Skeletal muscle tissue (tissue), 4 donors: ENCODE results near the gene ETF1. TPM values are rescaled to one million over a fixed set of nuclear protein-coding genes. Genes with fewer than 3 reads are reported as not detected.
A peak's percentile ranks its signal among the peaks of the same experiment; 100 is the strongest.
"Not testable (repeated sequence)": the region's sequence is repeated elsewhere in the genome, so short reads cannot be mapped to it uniquely, and the experiment has no call there.

Source experiments
- H3K27ac ChIP-seq: one replicate; pipeline ENCODE4 v1.7.0; 2013; ENCODE audit warnings: mild to moderate bottlenecking, low read depth, low read length, inconsistent platforms
- H3K27me3 ChIP-seq, 3 donors: one replicate each; pipeline ENCODE4 v1.7.0; 2013; ENCODE audit warnings: low read length in 3 of 3; ENCODE audit not compliant: control insufficient read depth in 3 of 3, insufficient read depth in 3 of 3
- H3K36me3 ChIP-seq, 3 donors: one replicate each; pipeline ENCODE4 v1.7.0; 2013; ENCODE audit warnings: low read length in 3 of 3; ENCODE audit not compliant: control insufficient read depth in 3 of 3, insufficient read depth in 3 of 3
- H3K4me1 ChIP-seq, 3 donors: one replicate each; pipeline ENCODE4 v1.7.0; 2013; ENCODE audit warnings: low read length in 3 of 3, mild to moderate bottlenecking in 3 of 3; ENCODE audit not compliant: control insufficient read depth in 3 of 3, insufficient read depth in 3 of 3
- H3K4me3 ChIP-seq, 3 donors: one replicate each; pipeline ENCODE4 v1.7.0; 2013; ENCODE audit warnings: low read length in 3 of 3
- H3K9ac ChIP-seq, 3 donors: one replicate each; pipeline ENCODE4 v1.7.0; 2013; ENCODE audit warnings: low read length in 3 of 3, mild to moderate bottlenecking in 3 of 3, moderate library complexity in 2 of 3, low read depth in 1 of 3
- H3K9me3 ChIP-seq, 3 donors: one replicate each; pipeline ENCODE4 v1.7.0; 2013; ENCODE audit warnings: low read length in 3 of 3; ENCODE audit not compliant: control insufficient read depth in 3 of 3
- total RNA-seq: library from RNA; depleted of rRNA; stranded (reverse); fragments of >200 nt; gene quantifications from one replicate; pipeline ENCODE4 v1.2.3, GENCODE V29; 2014
- donor health status: Osteomylitis.

Gene ETF1
- total RNA-seq, 1 donor from 2014 or later: 45.4 TPM

- no peaks in the 10 kb centered on the region for H3K9me3 ChIP-seq
- H3K4me3 ChIP-seq: peak overlapping the region; percentile 60 to 76 (median 72)
- no peaks in the 10 kb centered on the region for H3K36me3 ChIP-seq
- H3K4me1 ChIP-seq: peaks cover 20 to 33% (median 27%) of the 10 kb centered on the region in 3 donors
- peaks cover 8 to 40% (median 34%) of the 10 kb centered on the region in 3 donors for H3K27me3 ChIP-seq
- peak overlapping the region; percentile 59 to 81 (median 78) for H3K9ac ChIP-seq
- peak overlapping the region; percentile 64 for H3K27ac ChIP-seq
Measured at GRCh38 chr5:138492560-138493045, 50.4 kb downstream of the ETF1 start.

- Histone ChIP-seq H3K27ac (peak overlapping the region; percentile 64), H3K9me3 (no peaks in the 10 kb centered on the region)
Measured at GRCh38 chr5:138491669-138492559, 51.1 kb downstream of the ETF1 start.

DNA sequence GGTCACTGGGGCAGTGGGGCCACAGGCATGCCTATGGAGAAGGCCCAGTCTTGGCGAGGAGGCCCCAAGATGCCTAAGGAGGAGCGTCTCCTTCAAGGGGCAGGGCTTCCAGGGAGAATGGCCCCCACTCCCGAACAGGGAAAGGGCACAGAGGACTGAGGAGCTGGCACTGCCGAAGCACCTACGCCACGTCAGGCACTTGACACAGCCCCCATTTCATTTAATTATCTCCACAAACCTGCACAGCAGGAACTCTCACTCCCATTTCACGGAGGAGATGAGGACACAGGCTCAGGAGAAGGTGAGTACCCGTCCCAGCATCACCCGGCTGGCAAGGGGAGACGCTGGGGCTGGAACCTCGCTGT, 51.8 kb downstream of the ETF1 start:
- Histone ChIP-seq H3K9me3 (no peaks in the 10 kb centered on the region), H3K27ac (no peak overlapping the region), H3K9ac (peak overlapping the region in 2 of 3 donors; percentile 53 to 70), H3K36me3 (no peaks in the 10 kb centered on the region), H3K27me3 (peaks cover 8 to 40% (median 34%) of the 10 kb centered on the region in 3 donors), H3K4me3 (peak overlapping the region; percentile 52 to 72 (median 71)), H3K4me1 (peaks cover 20 to 33% (median 27%) of the 10 kb centered on the region in 3 donors)

More at GRCh38 chr5:138491669-138492559, 51.1 kb downstream of the ETF1 start:
- peak overlapping the region; percentile 59 to 81 (median 78) for H3K9ac ChIP-seq
- H3K36me3 ChIP-seq: no peaks in the 10 kb centered on the region
- H3K27me3 ChIP-seq: peaks cover 8 to 40% (median 34%) of the 10 kb centered on the region in 3 donors
- H3K4me1 ChIP-seq: peaks cover 20 to 33% (median 27%) of the 10 kb centered on the region in 3 donors
- peak overlapping the region; percentile 71 to 76 (median 72) for H3K4me3 ChIP-seq

- Histone ChIP-seq H3K4me1 (peaks cover 20 to 33% (median 27%) of the 10 kb centered on the region in 3 donors), H3K9ac (peak overlapping the region in 1 of 3 donors; percentile 70), H3K9me3 (no peaks in the 10 kb centered on the region), H3K4me3 (peak overlapping the region in 1 of 3 donors; percentile 71), H3K36me3 (no peaks in the 10 kb centered on the region), H3K27ac (no peak overlapping the region), H3K27me3 (peaks cover 8 to 40% (median 34%) of the 10 kb centered on the region in 3 donors)
Measured at GRCh38 chr5:138490648-138491283, 52.3 kb downstream of the ETF1 start.

DNA sequence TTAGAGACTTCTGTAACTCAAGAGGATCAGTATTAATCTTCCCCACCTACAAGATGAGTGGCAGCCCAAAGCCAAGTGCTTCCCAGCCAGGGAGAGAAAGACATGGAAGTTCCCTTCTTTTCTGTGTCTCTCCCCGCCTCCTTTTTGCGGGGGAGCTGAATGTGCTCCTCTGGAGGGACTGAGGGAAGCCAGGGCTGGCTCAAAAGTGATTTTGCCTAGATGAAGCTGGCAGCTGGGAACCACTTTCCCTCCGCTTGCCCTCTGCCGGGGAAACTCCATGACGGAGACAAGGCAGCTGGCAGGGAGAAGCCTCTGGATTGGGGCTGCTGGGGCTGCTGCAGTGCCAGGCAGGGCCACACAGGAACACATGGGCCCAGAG, 53.4 kb downstream of the ETF1 start:
- no peaks in the 10 kb centered on the region for H3K9me3 ChIP-seq
- peak overlapping the region in 1 of 3 donors; percentile 16 for H3K9ac ChIP-seq
- peaks cover 8 to 40% (median 34%) of the 10 kb centered on the region in 3 donors for H3K27me3 ChIP-seq
- peaks cover 20 to 33% (median 27%) of the 10 kb centered on the region in 3 donors for H3K4me1 ChIP-seq
- H3K27ac ChIP-seq: no peak overlapping the region
- no peak overlapping the region for H3K4me3 ChIP-seq
- no peaks in the 10 kb centered on the region for H3K36me3 ChIP-seq

GRCh38 chr5:138488481-138488945, 54.5 kb downstream of the ETF1 start:
- Histone ChIP-seq H3K27ac (no peak overlapping the region), H3K9ac (no peak overlapping the region), H3K27me3 (peaks cover 8 to 40% (median 34%) of the 10 kb centered on the region in 3 donors), H3K36me3 (no peaks in the 10 kb centered on the region), H3K4me1 (peaks cover 20 to 33% (median 26%) of the 10 kb centered on the region in 3 donors), H3K9me3 (no peaks in the 10 kb centered on the region), H3K4me3 (no peak overlapping the region)

DNA sequence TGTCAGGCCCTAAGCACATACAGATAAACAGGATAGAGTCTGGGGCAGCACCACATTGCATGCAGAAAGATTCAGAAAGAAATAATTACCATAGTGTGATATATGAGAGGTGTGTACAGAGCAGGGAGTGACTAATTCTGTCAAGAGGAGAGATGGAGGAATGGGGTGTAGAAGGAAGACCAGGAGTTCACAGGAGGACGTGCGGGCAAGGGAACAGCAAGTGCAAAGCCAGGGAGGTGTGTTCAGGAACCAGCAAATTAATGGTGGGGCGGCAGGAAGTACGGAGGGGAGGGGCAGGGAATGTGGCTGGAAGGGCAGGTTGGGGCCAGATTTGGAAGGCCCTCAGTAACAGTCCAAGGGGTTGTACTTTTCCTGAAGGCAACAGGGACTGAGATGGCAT, 60.4 kb downstream of the ETF1 start:
- no peaks in the 10 kb centered on the region for H3K4me1 ChIP-seq
- H3K27me3 ChIP-seq: no peaks in the 10 kb centered on the region
- H3K9ac ChIP-seq: no peak overlapping the region
- no peak overlapping the region for H3K4me3 ChIP-seq
- H3K36me3 ChIP-seq: no peaks in the 10 kb centered on the region
- no peaks in the 10 kb centered on the region for H3K9me3 ChIP-seq
- H3K27ac ChIP-seq: no peak overlapping the region

DNA sequence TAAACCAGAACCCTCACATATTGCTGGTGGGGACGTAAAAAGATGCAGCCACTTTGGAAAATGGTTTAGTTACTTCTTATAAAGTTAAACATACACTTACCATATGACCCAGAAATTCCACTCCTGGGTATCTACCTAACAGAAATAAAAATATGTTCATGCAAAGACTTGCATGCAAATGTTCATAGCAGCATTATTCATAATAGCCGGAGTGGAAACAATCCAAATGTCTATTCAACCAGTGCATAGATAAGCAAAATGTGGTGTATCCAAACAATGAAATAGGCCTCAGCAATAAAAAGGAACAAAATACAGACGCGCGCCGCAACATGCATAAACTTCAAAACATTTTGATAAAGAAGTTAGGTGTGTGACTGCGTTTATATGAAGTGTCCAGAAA, 66.1 kb downstream of the ETF1 start:
- Histone ChIP-seq H3K36me3 (no peaks in the 10 kb centered on the region), H3K9me3 (no peaks in the 10 kb centered on the region), H3K27ac (no peak overlapping the region), H3K4me1 (no peaks in the 10 kb centered on the region), H3K27me3 (no peaks in the 10 kb centered on the region), H3K4me3 (no peak overlapping the region), H3K9ac (no peak overlapping the region)

DNA sequence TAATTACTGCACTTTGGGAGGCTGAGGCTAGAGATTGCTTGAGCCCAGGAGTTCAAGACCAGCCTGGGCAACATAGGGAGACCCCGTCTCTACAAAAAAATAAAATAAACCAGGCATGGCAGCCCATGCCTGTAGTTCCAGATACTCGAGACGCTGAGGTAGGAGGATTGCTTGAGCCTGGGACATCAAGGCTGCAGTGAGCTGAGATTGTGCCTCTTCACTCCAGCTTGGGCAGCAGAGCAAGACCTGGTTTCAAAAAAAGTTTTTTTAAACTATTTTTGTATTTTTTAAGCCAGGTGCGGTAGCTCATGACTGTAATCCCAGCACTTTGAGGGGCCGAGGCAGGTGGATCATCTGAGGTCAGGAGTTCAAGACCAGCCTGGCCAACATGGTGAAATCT, 69.9 kb downstream of the ETF1 start:
- H3K9ac ChIP-seq, H3K4me1 ChIP-seq, H3K27me3 ChIP-seq, H3K9me3 ChIP-seq, H3K36me3 ChIP-seq, H3K27ac ChIP-seq, H3K4me3 ChIP-seq: not testable (repeated sequence)
